GM21529 (cell line): ENCODE results near the gene TXNRD2.

Experiments
- ATAC-seq: cut with Tn5 transposase; IDR thresholded peaks from one replicate; pipeline ENCODE4 v1.9.1; 2021; ENCODE audit not compliant: unreplicated experiment

The TXNRD2 gene

GRCh38 chr22:19878461-19879245, 63.0 kb downstream of the TXNRD2 start:
- ATAC-seq = no peak

- ATAC-seq = no peak
Measured at GRCh38 chr22:19877626-19878339, 63.8 kb downstream of the TXNRD2 start.

DNA sequence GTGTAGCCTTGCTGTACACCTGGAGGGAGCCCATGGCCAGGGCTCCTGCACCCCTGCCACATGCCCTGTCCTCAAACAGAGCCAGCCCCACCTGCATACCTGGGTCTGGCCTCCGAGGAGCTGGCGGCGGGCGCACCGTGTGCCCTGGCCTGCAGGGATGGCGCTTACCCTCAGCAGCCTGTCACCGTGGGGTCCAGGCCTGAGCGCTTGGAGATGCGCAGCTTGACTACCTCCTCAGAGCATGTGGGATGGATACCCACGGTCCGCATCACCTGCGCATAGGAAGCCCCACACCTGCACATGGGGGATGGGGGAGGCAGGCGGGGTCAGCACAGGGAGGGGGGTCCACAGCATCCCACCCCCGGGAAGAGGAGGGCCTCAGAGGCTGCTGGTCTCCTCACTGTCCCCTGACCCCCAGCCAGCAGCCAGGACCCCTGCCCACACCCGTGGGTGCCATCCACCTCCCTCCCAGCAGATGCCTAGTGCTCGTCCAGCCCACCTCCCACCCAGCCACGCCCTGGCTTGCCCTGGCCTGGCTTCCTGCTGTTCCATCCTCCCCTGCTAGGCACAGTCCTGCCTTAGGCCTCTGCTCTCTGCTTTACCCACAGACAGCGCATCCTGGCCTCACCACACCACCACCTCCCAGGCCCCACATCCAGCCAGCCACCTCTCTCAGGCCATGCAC, 64.5 kb downstream of the TXNRD2 start:
- ATAC-seq = no peak

GRCh38 chr22:19876314-19876940, 65.2 kb downstream of the TXNRD2 start:
- ATAC-seq = no peak

DNA sequence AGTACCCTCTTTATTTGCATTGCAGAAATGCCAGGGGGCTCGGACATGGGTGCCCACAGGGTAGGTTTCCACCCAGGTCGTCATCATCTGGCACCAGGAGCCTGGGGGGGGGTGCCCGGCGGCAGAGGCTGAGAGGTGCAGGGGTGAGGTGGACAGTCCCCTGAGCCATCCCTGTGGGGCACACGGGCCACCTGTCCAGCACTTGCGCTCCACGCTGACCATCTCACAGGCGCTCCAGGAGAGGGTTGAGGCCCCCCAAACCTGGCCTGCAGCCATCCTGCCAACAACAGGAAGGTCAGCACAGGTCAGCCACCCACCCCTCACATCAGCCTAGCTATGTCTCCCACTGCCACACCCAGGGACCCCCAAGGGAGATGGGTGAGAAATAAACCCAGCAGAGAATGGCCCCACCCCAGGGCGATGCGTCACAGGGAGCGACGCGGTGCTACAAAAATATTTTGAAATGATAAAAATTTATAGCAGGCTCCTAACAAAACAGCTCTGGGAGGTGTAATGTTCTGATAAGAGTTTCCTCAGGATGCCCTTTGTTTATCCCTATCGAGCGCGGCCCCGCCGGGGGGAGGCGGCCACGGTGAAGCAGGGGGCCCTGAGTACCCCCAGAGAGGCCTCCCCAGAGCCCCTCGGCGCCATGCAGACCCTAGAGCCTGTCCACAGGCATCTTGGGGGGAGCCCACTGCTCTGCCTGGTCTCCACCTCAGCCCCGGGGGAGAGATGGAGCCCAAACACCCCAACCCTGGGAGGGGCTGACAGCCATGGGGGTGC, 65.9 kb downstream of the TXNRD2 start:
- no peak for ATAC-seq

GRCh38 chr22:19875061-19875530, 66.5 kb downstream of the TXNRD2 start:
- no peak for ATAC-seq

GRCh38 chr22:19874307-19875060, 67.1 kb downstream of the TXNRD2 start:
- no peak for ATAC-seq

GRCh38 chr22:19873960-19874306, 67.7 kb downstream of the TXNRD2 start:
- ATAC-seq = no peak

DNA sequence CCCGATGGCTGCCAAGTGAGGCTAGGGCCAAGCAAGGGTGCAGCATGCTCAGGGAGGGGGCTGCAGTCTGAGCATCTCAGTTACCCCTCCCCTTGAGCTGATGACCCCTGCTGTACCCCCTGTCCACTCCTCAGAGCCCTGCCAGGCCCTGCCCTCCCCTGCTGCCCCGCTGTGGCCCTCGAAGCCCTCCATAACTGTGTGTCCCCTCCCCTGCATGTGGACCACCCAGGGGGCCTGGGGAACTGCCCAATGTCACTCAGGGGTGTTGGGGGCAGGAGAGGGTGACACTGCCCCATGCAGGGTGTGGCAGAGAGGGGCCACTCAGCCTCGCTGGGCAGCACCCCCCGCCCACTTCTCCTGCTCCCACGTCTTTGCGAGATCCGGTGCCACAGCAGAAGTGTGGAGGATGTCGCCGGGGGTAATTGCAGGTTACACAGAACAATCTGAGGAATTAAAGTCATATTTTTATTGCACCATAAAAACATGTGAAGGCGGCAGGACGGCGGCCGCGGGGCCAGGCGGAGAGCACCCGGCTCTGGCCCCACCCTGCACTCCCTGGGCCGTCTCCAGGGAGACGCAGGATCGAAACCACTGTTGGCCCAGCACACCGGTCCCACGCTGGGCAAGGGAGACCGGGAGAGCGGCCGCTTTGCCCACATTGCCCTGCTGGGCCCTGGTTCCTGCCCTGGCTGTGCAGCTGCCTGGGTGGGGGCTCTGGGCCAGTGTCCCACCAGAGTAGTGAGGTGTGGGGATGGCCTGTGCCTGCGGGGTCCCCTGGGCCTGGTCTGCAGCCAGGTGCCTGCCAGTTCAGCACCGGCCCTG, 68.3 kb downstream of the TXNRD2 start:
- no peak for ATAC-seq

DNA sequence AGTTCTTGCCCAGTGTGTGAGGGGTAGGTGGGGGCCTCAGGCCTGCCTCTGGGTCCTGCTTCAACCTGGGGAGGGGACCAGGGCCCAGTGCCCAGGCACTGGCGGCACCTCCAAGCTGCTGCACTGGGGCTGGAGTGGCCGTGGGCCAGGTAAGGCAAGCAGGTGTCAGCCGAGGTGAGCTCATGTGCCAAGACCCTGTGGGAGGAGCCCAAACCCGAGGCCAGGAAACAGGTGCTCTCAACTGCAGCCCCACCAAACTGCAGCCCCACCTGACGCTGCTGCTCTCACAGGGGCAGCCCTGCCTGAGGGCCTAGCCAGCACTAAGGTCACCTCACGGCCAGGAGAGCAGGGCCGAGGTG, 68.9 kb downstream of the TXNRD2 start:
- no peak for ATAC-seq

GRCh38 chr22:19871845-19872778, 69.5 kb downstream of the TXNRD2 start:
- no peak for ATAC-seq

DNA sequence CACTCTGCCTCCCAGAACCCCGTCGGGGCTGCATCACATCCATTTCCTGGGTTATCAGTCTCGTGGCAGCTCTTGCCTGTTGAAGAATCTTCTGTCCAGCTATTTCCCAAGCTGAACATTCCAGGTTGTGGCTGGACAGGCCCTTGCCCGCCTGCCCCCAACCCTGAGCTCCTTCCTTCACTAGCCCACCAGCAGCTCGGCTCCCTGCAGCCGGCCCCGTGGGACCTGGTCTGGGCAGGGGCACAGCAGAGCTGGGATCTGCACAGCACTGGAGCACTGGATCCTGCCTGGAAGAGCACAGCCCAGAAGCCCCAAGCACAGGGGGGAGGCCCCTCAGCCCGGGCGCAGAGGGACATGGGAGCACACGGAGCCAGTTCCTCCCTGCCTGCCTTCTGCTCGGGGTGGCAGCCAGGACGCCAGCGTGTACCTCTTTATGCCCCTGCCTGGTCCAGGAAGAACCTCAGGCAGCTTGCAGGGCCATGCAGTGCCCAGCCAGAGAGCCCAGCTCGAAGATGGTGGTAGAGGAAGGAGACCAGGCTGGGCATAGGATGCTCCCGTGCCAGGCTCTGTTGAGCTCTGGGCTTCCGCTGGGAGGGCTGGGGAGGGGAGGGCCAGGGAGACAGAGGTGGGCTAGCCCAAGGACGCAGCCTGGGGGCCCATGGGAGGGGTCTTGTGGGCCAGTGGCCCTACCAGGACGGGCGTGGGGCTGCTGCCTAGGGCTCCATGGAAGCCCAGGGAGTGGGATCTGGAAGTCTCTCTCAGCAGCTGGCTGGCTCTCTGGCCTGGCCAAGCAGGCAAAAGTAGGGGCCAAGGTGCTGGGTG, 70.4 kb downstream of the TXNRD2 start:
- no peak for ATAC-seq

DNA sequence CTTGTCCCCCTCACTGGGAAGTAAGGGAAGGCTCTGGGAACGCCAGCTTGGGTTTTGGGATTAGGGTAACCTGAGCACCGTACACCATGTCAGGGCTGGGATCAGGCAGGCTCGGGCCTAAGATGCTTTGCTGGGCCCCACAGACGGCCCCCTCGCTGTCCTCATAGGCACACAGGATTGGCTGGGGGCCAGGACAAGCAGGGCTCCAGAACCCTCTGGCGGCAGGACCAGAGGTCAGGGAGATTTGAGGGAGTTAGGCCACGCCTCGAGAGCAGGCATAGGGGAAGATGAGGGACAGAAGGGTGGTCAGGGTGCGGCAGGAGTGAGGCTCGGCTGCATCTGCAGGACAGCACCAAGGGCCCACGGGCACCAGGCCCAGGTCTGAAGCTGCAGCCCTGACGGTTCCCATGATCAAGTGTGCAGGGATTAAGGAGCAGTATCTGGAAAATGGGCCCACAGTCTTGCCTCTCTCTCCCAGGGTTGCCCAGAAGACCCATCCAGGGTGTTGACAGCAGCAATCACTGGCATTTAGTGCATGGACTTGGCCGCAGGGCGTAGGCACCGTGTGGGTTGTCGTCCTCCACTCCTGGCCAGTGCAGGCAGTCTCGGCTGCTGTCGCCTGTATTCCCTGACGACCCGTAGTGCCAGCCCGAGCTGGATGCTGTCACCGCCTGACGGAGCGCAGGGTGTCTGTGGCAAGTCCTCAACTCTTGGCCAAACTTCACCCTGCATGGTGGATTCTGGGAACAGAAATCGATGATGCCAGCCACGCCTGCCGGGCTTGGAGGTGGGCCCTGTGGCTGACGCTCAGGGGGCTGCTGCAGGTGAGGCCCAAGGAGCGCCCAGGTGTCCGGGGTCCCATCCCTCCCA, 71.2 kb downstream of the TXNRD2 start:
- no peak for ATAC-seq

GRCh38 chr22:19869497-19870152, 72.0 kb downstream of the TXNRD2 start:
- ATAC-seq = no peak

- ATAC-seq = no peak
Measured at GRCh38 chr22:19868773-19869471, 72.7 kb downstream of the TXNRD2 start.
